ENCODE results near the gene BTBD2.

- TF ChIP-seq POLR2AphosphoS5 (IDR thresholded peaks at IDR 0.05; ENCODE audit: low read depth, low read length) (no peak), EZH2 (IDR thresholded peaks at IDR 0.05; ENCODE audit: low read depth, low read length, severe bottlenecking) (no peak), FOSL1 (IDR thresholded peaks at IDR 0.05; ENCODE audit: insufficient read depth, low read depth, low read length) (no peak), RAD21 (IDR thresholded peaks at IDR 0.05 in 1 of 2, conservative IDR thresholded peaks at IDR 0.05 in 1 of 2; ENCODE audit: low read depth in 2 of 2, low read length in 2 of 2) (no peak), TBP (IDR thresholded peaks at IDR 0.05; ENCODE audit: low read depth, low read length) (no peak), CEBPB (IDR thresholded peaks at IDR 0.05; ENCODE audit: low read depth, low read length) (no peak), POLR2A (IDR thresholded peaks at IDR 0.05; ENCODE audit: control extremely low read depth in 1 of 2, low read depth in 2 of 2, low read length in 2 of 2) (no peak), EP300 (IDR thresholded peaks at IDR 0.05; ENCODE audit: borderline replicate concordance in 1 of 2, low read depth in 2 of 2, low read length in 2 of 2) (no peak), CHD1 (IDR thresholded peaks at IDR 0.05; ENCODE audit: low read depth, low read length) (no peak), GABPA (IDR thresholded peaks at IDR 0.05; ENCODE audit: borderline replicate concordance, insufficient read depth, low read length) (no peak), SRF (IDR thresholded peaks at IDR 0.05; ENCODE audit: low read depth, low read length) (no peak)
- TF ChIP-seq, protein P1, sequence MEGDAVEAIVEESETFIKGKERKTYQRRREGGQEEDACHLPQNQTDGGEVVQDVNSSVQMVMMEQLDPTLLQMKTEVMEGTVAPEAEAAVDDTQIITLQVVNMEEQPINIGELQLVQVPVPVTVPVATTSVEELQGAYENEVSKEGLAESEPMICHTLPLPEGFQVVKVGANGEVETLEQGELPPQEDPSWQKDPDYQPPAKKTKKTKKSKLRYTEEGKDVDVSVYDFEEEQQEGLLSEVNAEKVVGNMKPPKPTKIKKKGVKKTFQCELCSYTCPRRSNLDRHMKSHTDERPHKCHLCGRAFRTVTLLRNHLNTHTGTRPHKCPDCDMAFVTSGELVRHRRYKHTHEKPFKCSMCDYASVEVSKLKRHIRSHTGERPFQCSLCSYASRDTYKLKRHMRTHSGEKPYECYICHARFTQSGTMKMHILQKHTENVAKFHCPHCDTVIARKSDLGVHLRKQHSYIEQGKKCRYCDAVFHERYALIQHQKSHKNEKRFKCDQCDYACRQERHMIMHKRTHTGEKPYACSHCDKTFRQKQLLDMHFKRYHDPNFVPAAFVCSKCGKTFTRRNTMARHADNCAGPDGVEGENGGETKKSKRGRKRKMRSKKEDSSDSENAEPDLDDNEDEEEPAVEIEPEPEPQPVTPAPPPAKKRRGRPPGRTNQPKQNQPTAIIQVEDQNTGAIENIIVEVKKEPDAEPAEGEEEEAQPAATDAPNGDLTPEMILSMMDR (IDR thresholded peaks at IDR 0.05; ENCODE audit: control extremely low read depth in 1 of 3, insufficient read depth in 1 of 3, low read depth in 1 of 3, low read length in 3 of 3), result no peak
These were observed 47.3 kb upstream of the BTBD2 start for GRCh38 chr19:2062770-2063169.
